K562 (cell line): ENCODE data around the gene ZNF384. TPM values are rescaled to one million over a fixed set of nuclear protein-coding genes. Genes with fewer than 3 reads are reported as not detected.

ENCODE experiments used
- ATAC-seq: fragments of 200-7000 bp; cut with Tn5 transposase; 3 replicates; pipeline ENCODE4 v1.9.1; 2020; ENCODE audit warnings: moderate library complexity
- BruUV-seq: library from RNA; stranded (reverse); fragments of 400-500 nt; replicated peaks from 2 replicates; lab custom pipeline; 2021; lab: Mats Ljungman, UMichigan
- CTCF ChIA-PET: fragments of 300-600 bp; formaldehyde crosslinking; extraction: SDS; loops from one replicate; lab custom pipeline; 2021; ENCODE audit warnings: low intra/inter-chr PET ratio; lab: Yijun Ruan, JAX
- POLR2A ChIA-PET: fragments of 300-600, 350-650 bp; sonication (Branson Sonifier 250); formaldehyde crosslinking; extraction: SDS; loops from one replicate; lab custom pipeline; 2021; ENCODE audit warnings: antibody characterized with exemption, inconsistent platforms; lab: Yijun Ruan, JAX
- DNase-seq, 4 experiments: peaks; one replicate each; pipeline versions ENCODE4 v3.0.0 to v3.0.0-alpha.2; 2011 to 2018; ENCODE audit warnings: low spot score in 3 of 4, mixed read lengths in 3 of 4; ENCODE audit errors: extremely low read depth in 1 of 4
- FAIRE-seq: peaks from 2 replicates; lab custom pipeline; 2011; peaks lifted over from hg19 to GRCh38; lab: Jason Lieb, UNC
- H2AFZ ChIP-seq: 2 replicates; pipeline ENCODE4 v1.6.0; 2011; ENCODE audit warnings: low read depth, low read length, control low read depth, inconsistent platforms
- H3K27ac ChIP-seq: fragments of 200-600 bp; 3 replicates; pipeline ENCODE4 v1.8.0; 2011; ENCODE audit warnings: low read depth, mild to moderate bottlenecking, control low read depth, inconsistent platforms, low read length, moderate library complexity, mixed read lengths; ENCODE audit errors: extremely low read depth
- H3K27me3 ChIP-seq, 2 experiments: fragments of 300-600 bp in 1 of 2; 2 replicates in 1 of 2; 3 replicates in 1 of 2; pipeline versions ENCODE4 v1.6.0 to v1.8.0; 2011; ENCODE audit warnings: inconsistent platforms in 2 of 2, low read length in 2 of 2, mild to moderate bottlenecking in 1 of 2, mixed read lengths in 1 of 2, moderate library complexity in 1 of 2; ENCODE audit not compliant: control insufficient read depth in 2 of 2, insufficient read depth in 2 of 2
- H3K36me3 ChIP-seq: fragments of 300-600 bp; 3 replicates; pipeline ENCODE4 v1.8.0; 2011; ENCODE audit warnings: mild to moderate bottlenecking, low read length, inconsistent platforms; ENCODE audit not compliant: control insufficient read depth, insufficient read depth
- H3K4me1 ChIP-seq, 2 experiments: fragments of 200-600 bp in 1 of 2; replicated peaks in 1 of 2; 2 replicates in 1 of 2; 3 replicates in 1 of 2; pipeline versions ENCODE4 v1.5.1 to v1.8.0; 2011; ENCODE audit warnings: inconsistent platforms in 2 of 2, low read length in 2 of 2, mild to moderate bottlenecking in 1 of 2, mixed read lengths in 1 of 2, moderate library complexity in 1 of 2; ENCODE audit not compliant: control insufficient read depth in 2 of 2, insufficient read depth in 2 of 2
- H3K4me2 ChIP-seq: 2 replicates; pipeline ENCODE4 v1.6.1; 2011; ENCODE audit warnings: low read length, control low read depth, inconsistent platforms, mixed read lengths; ENCODE audit not compliant: insufficient read depth
- H3K4me3 ChIP-seq: fragments of 200-600 bp; sonication (generic), shearing (Covaris generic); 2 replicates; pipeline ENCODE4 v1.5.1; 2016; ENCODE audit warnings: control low read depth, inconsistent platforms
- H3K79me2 ChIP-seq: fragments of 200-600 bp; 3 replicates; pipeline ENCODE4 v1.8.0; 2011; ENCODE audit warnings: low read length, inconsistent platforms; ENCODE audit not compliant: control insufficient read depth, insufficient read depth
- H3K9ac ChIP-seq, 2 experiments: 2 replicates each; pipeline versions ENCODE4 v1.6.0 to v1.6.1; 2011; ENCODE audit warnings: low read depth in 2 of 2, low read length in 2 of 2, control low read depth in 1 of 2, inconsistent platforms in 1 of 2, mild to moderate bottlenecking in 1 of 2, mixed read lengths in 1 of 2; ENCODE audit not compliant: insufficient read depth in 1 of 2
- H3K9me1 ChIP-seq: one replicate; pipeline ENCODE4 v1.6.0; 2011; ENCODE audit warnings: inconsistent platforms, mild to moderate bottlenecking, low read length, moderate library complexity; ENCODE audit not compliant: control insufficient read depth, insufficient read depth
- H3K9me3 ChIP-seq: replicated peaks from 2 replicates; pipeline ENCODE4 v1.5.1; 2011; ENCODE audit warnings: low read depth, low read length, inconsistent platforms; ENCODE audit not compliant: control insufficient read depth, insufficient read depth
- H4K20me1 ChIP-seq: replicated peaks from 2 replicates; pipeline ENCODE4 v1.6.1; 2011; ENCODE audit warnings: low read length, inconsistent platforms, mixed read lengths; ENCODE audit not compliant: control insufficient read depth, insufficient read depth
- ATF3 ChIP-seq, 2 experiments: fragments of 450-650 bp in 1 of 2; sonication (generic) in 1 of 2; formaldehyde crosslinking in 1 of 2; IDR thresholded peaks in 1 of 2; conservative IDR thresholded peaks in 1 of 2; 2 replicates each; pipeline versions ENCODE4 v1.6.1 to v1.8.1; 2016 to 2023; ENCODE audit warnings: mild to moderate bottlenecking in 2 of 2, moderate library complexity in 2 of 2, inconsistent platforms in 1 of 2, missing genetic modification reagents in 1 of 2
- KDM1A ChIP-seq, 2 experiments: fragments of 450-650 bp; IDR thresholded peaks; 2 replicates each; pipeline ENCODE4 v1.6.1; 2016; ENCODE audit warnings: mild to moderate bottlenecking in 2 of 2
- POLR2AphosphoS5 ChIP-seq: IDR thresholded peaks from 2 replicates; pipeline ENCODE4 v1.6.1; 2011; ENCODE audit warnings: mild to moderate bottlenecking, low read depth, low read length, moderate library complexity; ENCODE audit not compliant: control insufficient read depth, insufficient read depth
- RBM25 ChIP-seq: fragments of 200-400 bp; formaldehyde crosslinking; IDR thresholded peaks from 2 replicates; pipeline ENCODE4 v1.6.1; 2018; ENCODE audit warnings: low read length, low read depth, moderate library complexity; ENCODE audit not compliant: severe bottlenecking
- WGBS: fragments of 100-300 bp; shearing (Covaris generic); methylation state at CpG from one replicate; pipeline ENCODE4 v1.1.6; 2016; ENCODE audit warnings: low coverage, mixed read lengths; ENCODE audit not compliant: insufficient coverage; ENCODE audit errors: missing lambda C conversion rate; 5-methylcytosine and 5-hydroxymethylcytosine counted together
- in situ Hi-C: fragments of 300-500 bp; cut with MboI; formaldehyde crosslinking; loops from 4 replicates; pipeline ENCODE4 v1.15.0; 2018; ENCODE audit warnings: inconsistent platforms, mixed read lengths
- intact Hi-C: fragments of 100-400 bp; cut with micrococcal nuclease; formaldehyde crosslinking; loops from 2 replicates; pipeline ENCODE4 v1.14.2; 2022
- polyA plus RNA-seq, 8 experiments: library from polyadenylated mRNA; depleted of rRNA in 4 of 8; stranded (reverse) in 5 of 8; unstranded in 3 of 8; fragments of >200 nt; fragmentation: Nextera tagmentation in 2 of 8; fragmentation: Illumina TruSeq in 1 of 8; extraction: Ambion mirVana in 2 of 8; extraction: Trizol in 1 of 8; gene quantifications; 2 replicates each; pipeline versions ENCODE4 v1.2.1 to v1.2.3, GENCODE V29; 2011 to 2014; ENCODE audit warnings: inconsistent platforms in 1 of 8, missing spikeins in 1 of 8
- total RNA-seq, 7 experiments: library from RNA; depleted of rRNA in 6 of 7; stranded (reverse); fragments of >200 nt in 6 of 7; fragmentation: Illumina TruSeq in 2 of 7; extraction: Trizol in 2 of 7; gene quantifications; 2 replicates each; pipeline versions ENCODE4 v1.2.1 to v1.2.3, GENCODE V29; 2011 to 2021; ENCODE audit warnings: low replicate concordance in 1 of 7

ZNF384 gene
- total and polyA plus RNA-seq, 9 of the 15 experiments (the other 6 are each of a cell fraction or from before 2014, with no cell fraction given), result 0.36 to 64.8 (median 21.3) TPM

GRCh38 chr12:6701078-6701768 lies 12.0 kb upstream of the ZNF384 start:
- CTCF ChIA-PET, result no interaction called here
- H3K4me1 ChIP-seq, result peaks cover 5 to 21% of the 10 kb centered on the region in 2 experiments; a peak in 4 of 5 replicates
- FAIRE-seq (peak; percentile 15), DNase-seq (no peak), ATAC-seq (no peak)
- BruUV-seq, result no TSS peak
- no peak overlapping the region for H3K27ac ChIP-seq
- H3K9me3 ChIP-seq, result no peaks in the 10 kb centered on the region
- in situ Hi-C loops, result no loop called here
- H4K20me1 ChIP-seq, result no peaks in the 10 kb centered on the region
- 18% methylated on average over 11 of the region's 13 CpGs for WGBS
- no peak overlapping the region for H3K9ac ChIP-seq
- 0 out of 2 replicates have a peak overlapping the region, but pooled peaks have one; percentile 10 for H3K4me2 ChIP-seq
- intact Hi-C loops, result no loop called here
- H3K4me3 ChIP-seq, result no peak overlapping the region
- no peaks in the 10 kb centered on the region for H3K9me1 ChIP-seq
- POLR2A ChIA-PET, result interaction anchor here (0.8 kb wide), 1 partner anchor 12 kb away, joined by 3 read pairs; the partner anchor contains the start of gene ZNF384
- TF ChIP-seq KDM1A (IDR thresholded peaks at IDR 0.05) (peak; percentile 21 to 40; a peak in 1 of 4 replicates), ATF3 (IDR thresholded peaks at IDR 0.05) (0 out of 2 replicates have a peak, but pooled peaks have one; percentile 17), ATF3 (CRISPR knock-in tag; conservative IDR thresholded peaks at IDR 0.05) (no peak), POLR2AphosphoS5 (no peak), RBM25 (peak; percentile 86)
- no peak overlapping the region for H2AFZ ChIP-seq
- no peaks in the 10 kb centered on the region for H3K79me2 ChIP-seq
- H3K36me3 ChIP-seq, result no peaks in the 10 kb centered on the region
- peaks cover 11 to 27% of the 10 kb centered on the region in 2 experiments; a peak in 4 of 5 replicates for H3K27me3 ChIP-seq
